Smooth muscle cell (in vitro differentiated cells): ENCODE measurements around the gene TM2D1. TPM values are rescaled to one million over a fixed set of nuclear protein-coding genes. Genes with fewer than 3 reads are reported as not detected.

ENCODE experiments used
- DNase-seq: peaks from one replicate; lab custom pipeline; 2025; ENCODE audit not compliant: unreplicated experiment; lab: John Stamatoyannopoulos, UW
- H2AFZ ChIP-seq: fragments of 200-600 bp; sonication (generic); 2 replicates; pipeline ENCODE4 v1.6.0; 2016; ENCODE audit warnings: antibody characterized with exemption, low read depth, mild to moderate bottlenecking
- H3F3A ChIP-seq: fragments of 200-600 bp; sonication (generic); 2 replicates; pipeline ENCODE4 v1.6.0; 2017; ENCODE audit warnings: antibody characterized with exemption, low read depth
- H3K27ac ChIP-seq: fragments of 200-600 bp; sonication (generic); 2 replicates; pipeline ENCODE4 v1.5.1; 2016; ENCODE audit warnings: low read depth, mild to moderate bottlenecking
- H3K27me3 ChIP-seq: fragments of 200-600 bp; sonication (generic); 2 replicates; pipeline ENCODE4 v1.6.1; 2016; ENCODE audit warnings: low read depth, mild to moderate bottlenecking
- H3K36me3 ChIP-seq: fragments of 200-600 bp; sonication (generic); 2 replicates; pipeline ENCODE4 v1.5.1; 2016; ENCODE audit warnings: low read depth
- H3K4me1 ChIP-seq: fragments of 200-600 bp; sonication (generic); 2 replicates; pipeline ENCODE4 v1.5.1; 2016; ENCODE audit warnings: low read depth
- H3K4me2 ChIP-seq: fragments of 200-600 bp; sonication (generic); 2 replicates; pipeline ENCODE4 v1.6.0; 2016; ENCODE audit warnings: mild to moderate bottlenecking
- H3K4me3 ChIP-seq: fragments of 200-600 bp; sonication (generic); 2 replicates; pipeline ENCODE4 v1.5.1; 2016; ENCODE audit warnings: mild to moderate bottlenecking
- H3K79me2 ChIP-seq: fragments of 200-600 bp; sonication (generic); 2 replicates; pipeline ENCODE4 v1.6.0; 2016; ENCODE audit warnings: low read depth, mild to moderate bottlenecking
- H3K9ac ChIP-seq: fragments of 200-600 bp; sonication (generic); 2 replicates; pipeline ENCODE4 v1.6.0; 2016; ENCODE audit warnings: low read depth
- H3K9me3 ChIP-seq: fragments of 200-600 bp; sonication (generic); replicated peaks from 2 replicates; pipeline ENCODE4 v1.5.1; 2016; ENCODE audit warnings: low read depth
- H4K20me1 ChIP-seq: fragments of 200-600 bp; sonication (generic); 2 replicates; pipeline ENCODE4 v1.6.0; 2016; ENCODE audit warnings: low read depth
- CTCF ChIP-seq: fragments of 200-600 bp; sonication (generic); IDR thresholded peaks from 2 replicates; pipeline ENCODE4 v1.5.1; 2017; ENCODE audit warnings: borderline replicate concordance, mild to moderate bottlenecking, antibody characterized with exemption; ENCODE audit not compliant: insufficient read depth, poor library complexity, severe bottlenecking
- WGBS: methylation state at CpG from one replicate; pipeline ENCODE4 v1.1.7; 2016; ENCODE audit warnings: low lambda C conversion rate; 5-methylcytosine and 5-hydroxymethylcytosine counted together
- polyA plus RNA-seq: library from polyadenylated mRNA; unstranded; fragments of >200 nt; fragmentation: Nextera tagmentation; extraction: Ambion mirVana; gene quantifications from 2 replicates; pipeline ENCODE4 v1.2.1, GENCODE V29; 2016
- total RNA-seq: library from RNA; depleted of rRNA; stranded (reverse); fragments of >200 nt; gene quantifications from 2 replicates; pipeline ENCODE4 v1.2.3, GENCODE V29; 2014

The TM2D1 gene
- total and polyA plus RNA-seq, 2 experiments from 2014 or later = 74.1 to 107 TPM

DNA sequence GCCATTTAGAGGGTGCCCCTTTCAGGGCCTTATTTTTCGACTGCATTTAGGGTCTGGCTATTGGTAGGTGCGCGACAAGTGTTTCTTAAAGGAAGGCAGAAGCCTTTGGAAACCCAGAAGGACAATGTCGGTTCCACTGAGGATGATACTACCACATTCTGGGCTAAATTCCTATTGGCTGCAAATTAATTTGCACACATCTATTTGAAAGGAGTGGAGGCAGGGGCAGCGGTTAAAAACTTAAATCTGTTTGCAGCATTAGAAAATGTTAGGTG, 18.4 kb upstream of the TM2D1 start:
- H3K4me1 ChIP-seq = peaks cover 16% of the 10 kb centered on the region
- peak overlapping the region; percentile 99 for H3K4me2 ChIP-seq
- H3K79me2 ChIP-seq = peaks cover 17% of the 10 kb centered on the region
- TF ChIP-seq CTCF = no peak
- peak overlapping the region; percentile 52 for H3K27ac ChIP-seq
- WGBS = 32% methylated on average over 5 of the region's 5 CpGs
- H2AFZ ChIP-seq = peak overlapping the region; percentile 100
- no peak for DNase-seq
- H3K9me3 ChIP-seq = no peaks in the 10 kb centered on the region
- peak overlapping the region; percentile 88 for H3K4me3 ChIP-seq
- H3K36me3 ChIP-seq = no peaks in the 10 kb centered on the region
- H3K27me3 ChIP-seq = no peaks in the 10 kb centered on the region
- no peak overlapping the region for H3K9ac ChIP-seq
- H4K20me1 ChIP-seq = no peaks in the 10 kb centered on the region
- peaks cover 5% of the 10 kb centered on the region for H3F3A ChIP-seq

- peak overlapping the region; percentile 82 for H3K9ac ChIP-seq
- H2AFZ ChIP-seq = peak overlapping the region; percentile 100
- 2% methylated on average over 35 of the region's 74 CpGs for WGBS
- H4K20me1 ChIP-seq = no peaks in the 10 kb centered on the region
- no peaks in the 10 kb centered on the region for H3K36me3 ChIP-seq
- H3K4me2 ChIP-seq = peak overlapping the region; percentile 99
- peaks cover 16% of the 10 kb centered on the region for H3K4me1 ChIP-seq
- H3K79me2 ChIP-seq = peaks cover 15% of the 10 kb centered on the region
- peak overlapping the region; percentile 52 for H3K27ac ChIP-seq
- H3K4me3 ChIP-seq = peak overlapping the region; percentile 88
- H3F3A ChIP-seq = peaks cover 5% of the 10 kb centered on the region
- no peak for TF ChIP-seq CTCF
- H3K27me3 ChIP-seq = no peaks in the 10 kb centered on the region
- DNase-seq = no peak
- no peaks in the 10 kb centered on the region for H3K9me3 ChIP-seq
These were observed 17.9 kb upstream of the TM2D1 start for GRCh38 chr1:61742620-61743430.

DNA sequence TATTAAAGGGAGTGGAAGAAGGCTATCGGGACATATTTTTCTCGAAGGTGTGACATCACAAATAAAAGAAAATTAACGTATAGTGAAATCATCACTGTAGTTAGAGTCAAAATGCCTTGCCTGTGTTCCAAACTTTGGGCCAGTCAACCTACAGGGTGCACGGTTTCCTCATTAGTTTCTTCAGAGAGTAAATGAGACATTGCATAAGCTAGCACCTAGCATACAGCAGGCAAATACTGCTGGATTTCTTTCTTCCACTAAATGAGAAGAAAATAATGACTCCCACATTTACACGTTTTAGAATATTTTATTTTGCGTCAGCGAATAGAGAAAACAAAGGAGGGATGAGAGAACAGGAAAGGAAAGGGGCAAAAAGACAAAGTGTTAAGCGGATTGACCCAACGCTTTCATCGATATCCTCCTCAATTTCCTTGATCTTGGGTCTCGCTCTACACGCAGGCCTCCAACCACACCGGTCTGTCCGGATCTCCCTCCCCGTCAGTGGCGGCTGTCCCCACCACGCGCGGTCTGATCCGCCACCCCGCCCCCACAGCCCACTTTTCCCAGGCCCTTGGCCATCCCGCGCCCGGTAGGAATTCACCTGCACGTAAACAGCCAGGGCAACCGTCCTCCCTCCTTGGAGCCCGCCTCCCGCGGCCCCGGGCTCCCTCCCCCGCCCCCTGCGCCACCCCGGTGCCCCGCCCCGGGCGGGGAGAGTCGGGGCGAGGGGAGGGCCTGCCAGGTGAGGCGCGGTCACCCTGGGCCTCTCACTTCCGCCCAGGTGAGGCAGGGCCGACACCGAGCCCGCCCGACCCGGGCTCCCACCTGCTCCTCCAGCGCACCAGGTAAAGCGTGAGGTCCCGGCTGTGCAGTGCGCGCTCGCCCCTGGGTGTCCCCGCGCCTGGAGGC, 17.0 kb upstream of the TM2D1 start, which contains the start of gene PATJ:
TSS of gene PATJ (plus strand) at position 770 of the 909 bp plus-strand sequence. CDS start 20,413 bp downstream, outside the sequence.
- TF ChIP-seq CTCF = no peak
- Histone ChIP-seq H3K79me2 (peaks cover 15% of the 10 kb centered on the region), H3K27ac (peak within 1 kb of the TSS; percentile 52), H3K9ac (peak within 1 kb of the TSS; percentile 82), H2AFZ (peak within 1 kb of the TSS; percentile 100), H3K4me1 (peaks cover 16% of the 10 kb centered on the region), H3K27me3 (no peaks in the 10 kb centered on the region), H3K4me2 (peak within 1 kb of the TSS; percentile 99), H3K9me3 (no peaks in the 10 kb centered on the region), H3K36me3 (no peaks in the 10 kb centered on the region), H3F3A (no peaks in the 10 kb centered on the region), H4K20me1 (no peaks in the 10 kb centered on the region), H3K4me3 (peak within 1 kb of the TSS; percentile 88)
- DNase-seq = no peak
- WGBS = 11% methylated on average over 23 of the region's 54 CpGs
